ENCODE data around the gene TNIP1.

The TNIP1 gene

GRCh38 chr5:151018846-151019245 lies 62.0 kb downstream of the TNIP1 start:
- no peak for DNase-seq

- no peak for DNase-seq
Measured at GRCh38 chr5:151017897-151018296, 62.9 kb downstream of the TNIP1 start.

- peak; percentile 55 for DNase-seq
Measured at GRCh38 chr5:151016700-151017099, 64.1 kb downstream of the TNIP1 start.

- no peak for DNase-seq
Measured at GRCh38 chr5:151015974-151016587, 64.8 kb downstream of the TNIP1 start.

GRCh38 chr5:151014680-151015343 lies 66.0 kb downstream of the TNIP1 start:
- no peak for DNase-seq

GRCh38 chr5:151012862-151013261 lies 68.0 kb downstream of the TNIP1 start:
- DNase-seq, result no peak

GRCh38 chr5:151008906-151009305 lies 71.9 kb downstream of the TNIP1 start:
- no peak for DNase-seq

- no peak for DNase-seq
Measured at GRCh38 chr5:151008210-151008491, 72.7 kb downstream of the TNIP1 start.

- no peak for DNase-seq
Measured at GRCh38 chr5:151007430-151008209, 73.2 kb downstream of the TNIP1 start.

- DNase-seq, result no peak
Measured at GRCh38 chr5:151006704-151007334, 74.0 kb downstream of the TNIP1 start.

- no peak for DNase-seq
Measured at GRCh38 chr5:151005950-151006576, 74.8 kb downstream of the TNIP1 start.

GRCh38 chr5:151005187-151005949 lies 75.5 kb downstream of the TNIP1 start:
- no peak for DNase-seq

GRCh38 chr5:151004499-151004898 lies 76.3 kb downstream of the TNIP1 start:
- DNase-seq, result no peak

- DNase-seq, result no peak
Measured at GRCh38 chr5:151003503-151003860, 77.4 kb downstream of the TNIP1 start.

- DNase-seq, result no peak
Measured at GRCh38 chr5:151002681-151003502, 77.9 kb downstream of the TNIP1 start.

GRCh38 chr5:151002250-151002649 lies 78.6 kb downstream of the TNIP1 start:
- DNase-seq, result no peak

- DNase-seq, result no peak
Measured at GRCh38 chr5:151001436-151001835, 79.4 kb downstream of the TNIP1 start.

- no peak for DNase-seq
Measured at GRCh38 chr5:150999704-151000442, 81.0 kb downstream of the TNIP1 start.

- DNase-seq, result no peak
Measured at GRCh38 chr5:150993826-150994412, 86.9 kb downstream of the TNIP1 start.

GRCh38 chr5:150993422-150993821 lies 87.4 kb downstream of the TNIP1 start:
- DNase-seq, result no peak

- no peak for DNase-seq
Measured at GRCh38 chr5:150992705-150993104, 88.1 kb downstream of the TNIP1 start.
